A549 (cell line): ENCODE data around the gene CD40LG. TPM values are rescaled to one million over a fixed set of nuclear protein-coding genes. Genes with fewer than 3 reads are reported as not detected.

Source experiments
- ATAC-seq, 2 experiments: fragments of 200-7000 bp in 1 of 2; fragments of >200 bp in 1 of 2; cut with Nextera tagmentation in 1 of 2; cut with Tn5 transposase in 1 of 2; 3 replicates each; pipeline versions ENCODE4 v1.8.0 to v1.9.1; 2018 to 2020; ENCODE audit warnings: mild to moderate bottlenecking in 1 of 2, moderate library complexity in 1 of 2
- CTCF ChIA-PET: fragments of 300-600 bp; sonication (Branson Sonifier 250); formaldehyde crosslinking; extraction: SDS; loops from one replicate; lab custom pipeline; 2021; ENCODE audit warnings: antibody characterized with exemption, inconsistent platforms; lab: Yijun Ruan, JAX
- POLR2A ChIA-PET: fragments of 350-600 bp; formaldehyde crosslinking; extraction: SDS; loops from one replicate; lab custom pipeline; 2021; ENCODE audit warnings: antibody characterized with exemption, inconsistent platforms; lab: Yijun Ruan, JAX
- DNase-seq, 2 experiments: peaks; one replicate each; pipeline versions ENCODE4 v3.0.0 to v3.0.0-alpha.2; 2011 to 2016; ENCODE audit warnings: low read depth in 1 of 2, low spot score in 1 of 2
- FAIRE-seq: peaks from 2 replicates; lab custom pipeline; 2011; peaks lifted over from hg19 to GRCh38; lab: Jason Lieb, UNC
- H3K27ac ChIP-seq, 2 experiments: fragments of >200 bp; sonication (Bioruptor Twin); formaldehyde crosslinking; 3 replicates each; pipeline ENCODE4 v1.5.1; 2016 to 2017
- H3K4me1 ChIP-seq: fragments of >200 bp; sonication (Bioruptor Twin); formaldehyde crosslinking; 3 replicates; pipeline ENCODE4 v1.6.1; 2016
- H3K4me2 ChIP-seq: fragments of >200 bp; sonication (Bioruptor Twin); formaldehyde crosslinking; 3 replicates; pipeline ENCODE4 v1.6.1; 2016
- H3K4me3 ChIP-seq: fragments of >200 bp; sonication (Bioruptor Twin); formaldehyde crosslinking; 3 replicates; pipeline ENCODE4 v1.5.1; 2016
- H3K9me3 ChIP-seq: fragments of >200 bp; sonication (Bioruptor Twin); formaldehyde crosslinking; 3 replicates; pipeline ENCODE4 v1.6.1; 2016
- ATOH8 ChIP-seq: fragments of 250-450 bp; sonication (Bioruptor Pico); IDR thresholded peaks from 2 replicates; pipeline ENCODE4 v1.5.0; 2020; ENCODE audit warnings: low read depth, mild to moderate bottlenecking, moderate library complexity
- CBX8 ChIP-seq: fragments of 200-600 bp; sonication (generic); IDR thresholded peaks from 2 replicates; pipeline ENCODE4 v1.6.1; 2016
- CEBPB ChIP-seq, 2 experiments: fragments of >200 bp in 1 of 2; sonication (Bioruptor Twin) in 1 of 2; formaldehyde crosslinking in 1 of 2; IDR thresholded peaks; 2 replicates each; pipeline ENCODE4 v1.6.1; 2012 to 2016
- CHD4 ChIP-seq: fragments of 200-600 bp; sonication (generic); IDR thresholded peaks from 2 replicates; pipeline ENCODE4 v1.6.1; 2016; ENCODE audit warnings: antibody characterized with exemption, mild to moderate bottlenecking, borderline replicate concordance
- E2F6 ChIP-seq: IDR thresholded peaks from 2 replicates; pipeline ENCODE4 v1.6.1; 2012; ENCODE audit warnings: low read depth, borderline replicate concordance
- FOXS1 ChIP-seq: fragments of 250-450 bp; sonication (Bioruptor Pico); IDR thresholded peaks from 2 replicates; pipeline ENCODE4 v1.5.0; 2020; ENCODE audit warnings: mild to moderate bottlenecking, moderate library complexity
- HOXA7 ChIP-seq: fragments of 250-450 bp; sonication (Bioruptor Pico); IDR thresholded peaks from 2 replicates; pipeline ENCODE4 v1.5.0; 2020; ENCODE audit warnings: mild to moderate bottlenecking, moderate library complexity
- HOXB13 ChIP-seq: fragments of 250-450 bp; sonication (Bioruptor Pico); IDR thresholded peaks from 2 replicates; pipeline ENCODE4 v1.5.0; 2020; ENCODE audit warnings: low read depth, mild to moderate bottlenecking, moderate library complexity
- HOXB5 ChIP-seq: fragments of 250-450 bp; sonication (Bioruptor Pico); IDR thresholded peaks from 2 replicates; pipeline ENCODE4 v1.5.0; 2020; ENCODE audit warnings: mild to moderate bottlenecking, moderate library complexity
- JUNB ChIP-seq: fragments of >200 bp; sonication (Bioruptor Twin); formaldehyde crosslinking; IDR thresholded peaks from 2 replicates; pipeline ENCODE4 v1.6.1; 2016
- MAFK ChIP-seq: fragments of 450-650 bp; IDR thresholded peaks from 2 replicates; pipeline ENCODE4 v1.6.1; 2014; ENCODE audit not compliant: partially characterized antibody
- MAX ChIP-seq: IDR thresholded peaks from 2 replicates; pipeline ENCODE4 v1.6.1; 2012
- MAZ ChIP-seq: fragments of 150-350 bp; IDR thresholded peaks from 2 replicates; pipeline ENCODE4 v1.6.1; 2014; ENCODE audit warnings: antibody characterized with exemption, low read depth, low read length, borderline replicate concordance
- NR3C1 ChIP-seq: fragments of >200 bp; sonication (Bioruptor Twin); formaldehyde crosslinking; IDR thresholded peaks from 3 replicates; pipeline ENCODE4 v1.6.1; 2017
- POLR2A ChIP-seq: IDR thresholded peaks from 2 replicates; pipeline ENCODE4 v1.6.1; 2012; ENCODE audit warnings: mild to moderate bottlenecking, low read length
- POLR2AphosphoS2 ChIP-seq: conservative IDR thresholded peaks from 2 replicates; pipeline ENCODE4 v1.6.1; 2012; ENCODE audit warnings: low read length, improper control_type of control experiment, inconsistent platforms
- RFX5 ChIP-seq: fragments of 450-650 bp; IDR thresholded peaks from 2 replicates; pipeline ENCODE4 v1.7.1; 2014; ENCODE audit warnings: antibody characterized with exemption, mild to moderate bottlenecking, moderate library complexity
- WGBS: methylation state at CpG from one replicate; pipeline ENCODE4 v1.1.6; 2017; ENCODE audit errors: missing lambda C conversion rate; 5-methylcytosine and 5-hydroxymethylcytosine counted together
- polyA plus RNA-seq, 4 experiments: library from polyadenylated mRNA; depleted of rRNA in 3 of 4; stranded (reverse); fragments of >200 nt; fragmentation: RNase III in 1 of 4; extraction: RNeasy Plus Mini Kit Qiagen cat#74134 plus additional on column Dnase treatment in 1 of 4; gene quantifications; 2 replicates in 3 of 4; 3 replicates in 1 of 4; pipeline ENCODE4 v1.2.3, GENCODE V29; 2011 to 2017

Gene CD40LG
- polyA plus RNA-seq, 2 of the 4 experiments (the other 2 are of a cell fraction): not detected

- no peak for TF ChIP-seq POLR2AphosphoS2
- TF ChIP-seq POLR2A: no peak
- no peak for TF ChIP-seq MAX
- TF ChIP-seq CEBPB (IDR thresholded peaks at IDR 0.05): no peak
- no peak for TF ChIP-seq CBX8
Measured at GRCh38 chrX:136665258-136665900, 17.4 kb downstream of the CD40LG start (continued).

- CTCF ChIA-PET: interaction anchor here (0.6 to 1.8 kb wide), 2 partner anchors 29 to 323 kb away, joined by 3 to 7 read pairs; no protein-coding TSS in a partner anchor
- whole genome bisulfite sequencing: 0% methylated on average over 1 of the region's 1 CpG
- Histone ChIP-seq H3K4me2 (no peak overlapping the region), H3K4me1 (no peaks in the 10 kb centered on the region), H3K9me3 (0 out of 3 replicates have a peak, but pooled peaks cover 5% of the 10 kb centered on the region), H3K4me3 (no peak overlapping the region), H3K27ac (no peak overlapping the region)
- no peak for DNase-seq
- no peak for FAIRE-seq
- POLR2A ChIA-PET: no interaction called here
- ATAC-seq: no peak
- TF ChIP-seq ATOH8 (CRISPR knock-in tag): no peak
- no peak for TF ChIP-seq FOXS1
- no peak for TF ChIP-seq CHD4
Measured at GRCh38 chrX:136666088-136666487, 18.1 kb downstream of the CD40LG start.

GRCh38 chrX:136667446-136668168 lies 19.6 kb downstream of the CD40LG start:
- FAIRE-seq (no peak), DNase-seq (no peak), ATAC-seq (no peak)
- 0 out of 3 replicates have a peak, but pooled peaks cover 5% of the 10 kb centered on the region for H3K9me3 ChIP-seq
- 66% methylated on average over 10 of the region's 10 CpGs for WGBS
- H3K4me1 ChIP-seq: no peaks in the 10 kb centered on the region
- ChIA-PET POLR2A (no interaction called here), CTCF (interaction anchor here (1.8 kb wide), 1 partner anchor 27 kb away, joined by 7 read pairs; no protein-coding TSS in a partner anchor)
- H3K27ac ChIP-seq: no peak overlapping the region
- no peak overlapping the region for H3K4me3 ChIP-seq
- TF ChIP-seq MAZ: no peak
- no peak for TF ChIP-seq POLR2A
- TF ChIP-seq NR3C1: no peak
- TF ChIP-seq E2F6: no peak
- TF ChIP-seq HOXB5 (CRISPR knock-in tag): no peak
- no peak for TF ChIP-seq HOXA7 (CRISPR knock-in tag)
- TF ChIP-seq HOXB13 (CRISPR knock-in tag): no peak
- no peak overlapping the region for H3K4me2 ChIP-seq

GRCh38 chrX:136671006-136671610 lies 23.1 kb downstream of the CD40LG start:
- Histone ChIP-seq H3K4me3 (no peak overlapping the region), H3K9me3 (no peaks in the 10 kb centered on the region), H3K27ac (no peak overlapping the region), H3K4me2 (no peak overlapping the region), H3K4me1 (no peaks in the 10 kb centered on the region)
- DNase-seq: no peak
- TF ChIP-seq JUNB (no peak), RFX5 (no peak), MAFK (peak; percentile 77)
- FAIRE-seq: peak; percentile 65
- WGBS: 48% methylated on average over 3 of the region's 3 CpGs
- CTCF ChIA-PET: interaction anchor here (1.4 kb wide), 1 partner anchor 24 kb away, joined by 3 read pairs; no protein-coding TSS in a partner anchor
- POLR2A ChIA-PET: no interaction called here
- no peak for ATAC-seq
